Measurements from ENCODE around the gene TBK1. TPM values are rescaled to one million over a fixed set of nuclear protein-coding genes. Genes with fewer than 3 reads are reported as not detected.

The TBK1 gene
- total RNA-seq, 3 donors from 2014 or later: 16.2 to 23.0 (median 17.9) TPM

- Histone ChIP-seq H3K9me3 (no peaks in the 10 kb centered on the region), H3K36me3 (ENCODE audit: low read depth) (peaks cover 19% of the 10 kb centered on the region), H3K4me1 (ENCODE audit: low read depth) (no peaks in the 10 kb centered on the region), H3K4me3 (no peak overlapping the region)
- DNase-seq (no peak), ATAC-seq (no peak)
- no peak for TF ChIP-seq CTCF (IDR thresholded peaks at IDR 0.05)
- intact Hi-C loops (cut with DNase I, micrococcal nuclease): no loop called here
These were observed 32.2 kb upstream of the TBK1 start for GRCh38 chr12:64419696-64420095.

- ATAC-seq: no peak
- no peak for TF ChIP-seq CTCF (IDR thresholded peaks at IDR 0.05)
- Histone ChIP-seq H3K36me3 (ENCODE audit: low read depth) (peaks cover 20% of the 10 kb centered on the region), H3K4me3 (no peak overlapping the region), H3K4me1 (ENCODE audit: low read depth) (no peaks in the 10 kb centered on the region), H3K9me3 (no peaks in the 10 kb centered on the region)
- intact Hi-C loops (cut with DNase I, micrococcal nuclease): no loop called here
- DNase-seq: no peak
These were observed 23.9 kb upstream of the TBK1 start for GRCh38 chr12:64427988-64428387.

GRCh38 chr12:64428956-64429355 lies 23.0 kb upstream of the TBK1 start:
- no peaks in the 10 kb centered on the region for H3K4me1 ChIP-seq (ENCODE audit: low read depth)
- H3K9me3 ChIP-seq: no peaks in the 10 kb centered on the region
- peaks cover 25% of the 10 kb centered on the region for H3K36me3 ChIP-seq (ENCODE audit: low read depth)
- TF ChIP-seq CTCF (IDR thresholded peaks at IDR 0.05): no peak
- H3K4me3 ChIP-seq: no peak overlapping the region
- ATAC-seq (no peak), DNase-seq (no peak)
- intact Hi-C loops (cut with DNase I, micrococcal nuclease): no loop called here

- ATAC-seq: no peak
- H3K36me3 ChIP-seq (ENCODE audit: low read depth): peaks cover 6% of the 10 kb centered on the region
- DNase-seq: no peak
- H3K4me3 ChIP-seq: no peak overlapping the region
- intact Hi-C loops (cut with DNase I, micrococcal nuclease): no loop called here
- H3K4me1 ChIP-seq (ENCODE audit: low read depth): no peaks in the 10 kb centered on the region
- TF ChIP-seq CTCF (IDR thresholded peaks at IDR 0.05): no peak
- H3K9me3 ChIP-seq: no peaks in the 10 kb centered on the region
These were observed 21.0 kb upstream of the TBK1 start for GRCh38 chr12:64430886-64431285.

GRCh38 chr12:64431791-64432190 lies 20.1 kb upstream of the TBK1 start:
- Histone ChIP-seq H3K4me3 (no peak overlapping the region), H3K36me3 (ENCODE audit: low read depth) (peaks cover 5% of the 10 kb centered on the region), H3K4me1 (ENCODE audit: low read depth) (no peaks in the 10 kb centered on the region), H3K9me3 (no peaks in the 10 kb centered on the region)
- DNase-seq: no peak
- no peak for TF ChIP-seq CTCF (IDR thresholded peaks at IDR 0.05)
- intact Hi-C loops (cut with DNase I, micrococcal nuclease): no loop called here
- no peak for ATAC-seq

GRCh38 chr12:64433915-64434314 lies 18.0 kb upstream of the TBK1 start:
- no peak for DNase-seq
- no peak for ATAC-seq
- Histone ChIP-seq H3K4me3 (no peak overlapping the region), H3K4me1 (ENCODE audit: low read depth) (no peaks in the 10 kb centered on the region), H3K36me3 (ENCODE audit: low read depth) (peaks cover 9% of the 10 kb centered on the region), H3K9me3 (no peaks in the 10 kb centered on the region)
- no peak for TF ChIP-seq CTCF (IDR thresholded peaks at IDR 0.05)
- intact Hi-C loops (cut with DNase I, micrococcal nuclease): no loop called here
